GM12891 (cell line): Measurements from ENCODE around the gene ATP6V1B1.

Source experiments
- POLR2A ChIP-seq: IDR thresholded peaks from 2 replicates; pipeline ENCODE4 v1.6.1; 2011; ENCODE audit warnings: low read depth, low read length, control low read depth
- POLR2AphosphoS5 ChIP-seq: IDR thresholded peaks from 2 replicates; pipeline ENCODE4 v1.6.1; 2011; ENCODE audit warnings: low read depth, low read length, control low read depth
- TAF1 ChIP-seq: IDR thresholded peaks from 2 replicates; pipeline ENCODE4 v1.6.1; 2011; ENCODE audit warnings: low read depth, low read length, control low read depth

- no peak for TF ChIP-seq POLR2A
- TF ChIP-seq POLR2AphosphoS5: no peak
- TF ChIP-seq TAF1: no peak
Observed at GRCh38 chr2:70920367-70920715, 15.4 kb upstream of the ATP6V1B1 start.
